Measurements from ENCODE around the gene MYLK4.

Gene MYLK4

GRCh38 chr6:2755456-2755855 lies 4.7 kb upstream of the MYLK4 start:
- no peak for DNase-seq (ENCODE audit: low read depth)

GRCh38 chr6:2754911-2755310 lies 4.2 kb upstream of the MYLK4 start:
- no peak for DNase-seq (ENCODE audit: low read depth)

- no peak for DNase-seq (ENCODE audit: low read depth)
Measured at GRCh38 chr6:2754393-2754792, 3.7 kb upstream of the MYLK4 start.

- DNase-seq (ENCODE audit: low read depth), result no peak
Measured at GRCh38 chr6:2753743-2754142, 3.0 kb upstream of the MYLK4 start.

- DNase-seq (ENCODE audit: low read depth), result no peak
Measured at GRCh38 chr6:2753110-2753489, 2.4 kb upstream of the MYLK4 start.

GRCh38 chr6:2752477-2753109 lies 1.9 kb upstream of the MYLK4 start:
- DNase-seq (ENCODE audit: low read depth), result no peak

- no peak for DNase-seq (ENCODE audit: low read depth)
Measured at GRCh38 chr6:2751871-2752270, 1.1 kb upstream of the MYLK4 start.

- peak; percentile 55 for DNase-seq (ENCODE audit: low read depth)
Measured at GRCh38 chr6:2749969-2750600, 637 bp downstream of the MYLK4 start.

- DNase-seq (ENCODE audit: low read depth), result no peak
Measured at GRCh38 chr6:2748183-2748582, 2.5 kb downstream of the MYLK4 start.

- no peak for DNase-seq (ENCODE audit: low read depth)
Measured at GRCh38 chr6:2746557-2747061, 4.1 kb downstream of the MYLK4 start.

GRCh38 chr6:2745246-2745645 lies 5.5 kb downstream of the MYLK4 start:
- DNase-seq (ENCODE audit: low read depth), result no peak

GRCh38 chr6:2744778-2745177 lies 5.9 kb downstream of the MYLK4 start:
- DNase-seq (ENCODE audit: low read depth), result no peak

GRCh38 chr6:2744209-2744771 lies 6.4 kb downstream of the MYLK4 start:
- no peak for DNase-seq (ENCODE audit: low read depth)

GRCh38 chr6:2743280-2744208 lies 7.2 kb downstream of the MYLK4 start:
- DNase-seq (ENCODE audit: low read depth), result no peak

GRCh38 chr6:2741756-2742155 lies 9.0 kb downstream of the MYLK4 start:
- DNase-seq (ENCODE audit: low read depth), result no peak

- no peak for DNase-seq (ENCODE audit: low read depth)
Measured at GRCh38 chr6:2740581-2740980, 10.1 kb downstream of the MYLK4 start.

GRCh38 chr6:2739335-2739734 lies 11.4 kb downstream of the MYLK4 start:
- no peak for DNase-seq (ENCODE audit: low read depth)

- DNase-seq (ENCODE audit: low read depth), result peak; percentile 17
Measured at GRCh38 chr6:2738373-2738979, 12.2 kb downstream of the MYLK4 start.

GRCh38 chr6:2737885-2738284 lies 12.8 kb downstream of the MYLK4 start:
- no peak for DNase-seq (ENCODE audit: low read depth)

- DNase-seq (ENCODE audit: low read depth), result no peak
Measured at GRCh38 chr6:2734488-2735166, 16.1 kb downstream of the MYLK4 start.

- no peak for DNase-seq (ENCODE audit: low read depth)
Measured at GRCh38 chr6:2733736-2734480, 16.8 kb downstream of the MYLK4 start.

Measured in stimulated activated CD8-positive, alpha-beta memory T cell treated with anti-CD3 and anti-CD28 coated beads, Interleukin-12 subunit alpha, Interleukin-12 subunit beta, amount 100 ng/mL, for 1 hour (primary cell).